ENCODE results near the gene TCN1.

- no peak for TF ChIP-seq CTCF (IDR thresholded peaks at IDR 0.05; ENCODE audit: low read depth, low read length, missing input control)
- TF ChIP-seq TAF1 (conservative IDR thresholded peaks at IDR 0.05), result no peak
- no peak for TF ChIP-seq JUND (IDR thresholded peaks at IDR 0.05)
- TF ChIP-seq ATF3 (IDR thresholded peaks at IDR 0.05), result no peak
- no peak for TF ChIP-seq ZBTB33 (IDR thresholded peaks at IDR 0.05)
- TF ChIP-seq RXRA (IDR thresholded peaks at IDR 0.05), result no peak
- no peak for TF ChIP-seq GABPA (IDR thresholded peaks at IDR 0.05 in 1 of 2, conservative IDR thresholded peaks at IDR 0.05 in 1 of 2)
- no peak for TF ChIP-seq MAX (IDR thresholded peaks at IDR 0.05)
Measured at GRCh38 chr11:59847626-59848025, 18.7 kb downstream of the TCN1 start.
